HG03432 (cell line): Measurements from ENCODE around the gene PTPN20.
A peak's percentile ranks its signal among the peaks of the same experiment; 100 is the strongest.

Experiments
- ATAC-seq: cut with Tn5 transposase; IDR thresholded peaks from one replicate; pipeline ENCODE4 v1.9.1; 2021; ENCODE audit warnings: mild to moderate bottlenecking, moderate library complexity; ENCODE audit not compliant: unreplicated experiment

The PTPN20 gene

GRCh38 chr10:47019155-47020145, 108.2 kb downstream of the PTPN20 start:
- ATAC-seq, result no peak

DNA sequence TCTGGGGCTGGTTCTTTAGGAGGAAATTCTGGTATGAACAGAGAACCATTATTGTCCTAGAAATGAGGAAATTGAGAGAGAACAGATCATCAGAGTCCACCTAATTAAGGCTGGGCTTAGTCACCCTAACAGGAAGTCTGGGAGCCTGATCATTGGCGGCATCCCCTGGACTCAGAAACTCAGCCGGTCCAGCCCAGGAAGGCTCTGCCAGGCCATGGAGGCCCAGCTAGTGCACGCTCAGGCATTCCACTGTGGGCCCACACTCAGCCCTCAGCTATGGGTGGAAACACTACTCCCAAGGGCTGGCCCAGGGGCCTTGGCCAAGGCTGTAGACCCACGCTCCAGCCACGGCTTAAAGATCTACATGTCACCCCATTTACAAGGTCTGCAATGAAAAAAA, 109.2 kb downstream of the PTPN20 start:
- no peak for ATAC-seq

DNA sequence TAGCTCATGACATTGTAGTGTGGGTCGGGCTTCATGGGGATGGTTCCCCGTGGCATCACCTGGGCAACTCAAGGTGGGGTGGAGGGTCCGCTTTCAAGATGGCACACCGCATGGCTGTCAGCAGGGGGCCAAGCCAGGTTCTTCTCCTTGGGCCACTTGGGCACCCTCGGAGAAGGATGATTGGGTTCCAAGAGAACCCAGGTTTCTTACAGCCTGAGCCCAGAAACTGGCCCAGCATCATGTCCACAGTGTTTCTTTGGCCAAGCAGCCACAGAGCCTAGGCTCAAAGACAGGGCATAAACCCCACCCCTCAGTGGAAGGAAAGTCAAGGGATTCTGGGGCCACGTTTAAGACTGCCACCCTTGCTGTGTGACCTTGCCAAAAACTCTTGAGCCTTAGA, 110.6 kb downstream of the PTPN20 start:
- ATAC-seq, result no peak

DNA sequence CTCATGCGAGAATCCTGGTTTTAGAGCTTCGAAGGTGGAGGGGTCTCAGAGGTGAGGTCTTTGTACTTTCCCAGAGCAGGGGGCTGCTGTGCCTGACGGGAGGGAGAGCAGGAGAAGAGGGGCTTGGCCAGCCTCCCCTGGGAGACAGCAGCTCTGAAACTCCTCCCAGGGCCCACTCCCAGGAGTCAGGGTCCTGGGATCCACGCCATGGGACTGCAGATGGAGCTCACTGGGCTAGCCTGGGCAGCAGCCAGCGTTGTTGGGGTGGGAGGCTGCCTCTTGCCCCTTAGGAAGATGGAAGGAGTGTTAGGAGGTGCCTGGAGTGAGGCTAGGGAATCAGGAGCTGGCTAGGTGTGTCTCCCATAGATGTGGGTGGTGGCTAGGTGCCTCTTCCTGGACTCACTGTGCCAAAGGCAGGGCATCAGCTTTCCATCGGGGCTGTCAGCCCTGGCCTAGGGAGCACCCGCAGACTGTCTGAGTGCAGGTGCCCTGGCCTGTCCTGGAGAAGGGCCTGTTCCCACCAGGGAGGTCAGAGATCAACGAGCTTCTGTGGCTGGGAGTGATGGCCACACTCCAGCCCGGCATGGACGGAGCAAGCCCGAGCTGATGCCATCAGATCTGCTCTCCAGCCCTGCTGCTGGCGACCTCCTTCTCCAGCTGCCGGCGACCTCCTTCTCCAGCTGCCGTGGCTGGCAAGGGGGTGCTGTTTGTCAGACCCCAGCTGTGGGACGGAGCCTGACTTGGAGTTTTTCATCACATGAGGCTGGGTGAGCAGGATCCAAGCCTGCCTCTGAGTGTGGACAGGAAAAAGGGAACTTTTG, 111.3 kb downstream of the PTPN20 start:
- ATAC-seq, result no peak

DNA sequence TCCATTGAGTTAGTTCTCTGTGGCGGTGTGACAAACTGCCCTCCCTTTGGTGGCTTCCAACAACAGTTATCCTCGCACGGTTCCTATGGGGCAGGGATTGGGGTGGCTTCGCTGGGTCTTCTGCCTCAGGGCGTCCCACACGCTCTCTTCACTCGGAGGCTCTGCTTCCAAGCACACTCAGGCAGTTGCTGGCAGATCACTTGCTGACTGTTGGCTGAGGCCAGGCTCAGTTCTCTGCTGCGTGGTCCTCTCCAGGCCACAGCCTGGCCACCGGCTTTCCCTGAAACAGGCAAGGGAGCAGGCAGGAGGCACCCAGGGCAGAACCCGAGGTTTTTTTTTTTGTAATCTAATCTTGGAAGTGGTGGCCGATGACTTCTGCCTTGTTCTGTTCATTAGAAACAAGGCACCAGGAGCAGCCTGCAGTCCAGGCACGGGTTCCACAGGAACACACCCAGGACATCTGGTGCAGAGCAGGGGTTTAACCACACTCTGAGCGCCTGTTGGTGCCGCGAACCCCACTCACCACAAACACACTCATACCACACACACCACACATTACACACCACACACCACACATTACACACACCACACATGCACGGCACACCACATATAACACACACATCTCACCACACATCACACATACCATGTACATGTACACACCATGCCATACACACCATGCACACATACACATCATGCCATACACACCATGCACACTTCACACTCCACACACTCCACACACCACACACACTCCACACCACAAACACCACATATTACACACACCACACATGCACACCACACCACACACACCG, 112.2 kb downstream of the PTPN20 start:
- no peak for ATAC-seq

- ATAC-seq, result no peak
These were observed 112.8 kb downstream of the PTPN20 start for GRCh38 chr10:47024046-47024322.

- ATAC-seq, result peak; percentile 80
These were observed 113.4 kb downstream of the PTPN20 start for GRCh38 chr10:47024399-47025252.

DNA sequence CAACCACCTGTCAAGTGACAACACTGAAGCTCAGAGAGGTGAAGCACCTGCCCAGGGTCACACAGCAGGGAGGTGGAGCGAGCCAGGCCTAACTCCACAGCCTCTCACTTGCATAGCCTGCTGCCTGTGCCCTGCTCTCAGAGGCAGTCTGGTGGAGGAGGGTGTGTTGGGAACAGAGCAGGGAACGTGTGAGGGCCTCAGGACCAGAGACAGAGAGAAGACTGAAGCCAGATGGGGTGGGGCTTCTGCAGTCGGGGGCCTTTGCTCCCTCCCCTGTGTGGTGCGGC, 114.0 kb downstream of the PTPN20 start:
- no peak for ATAC-seq

DNA sequence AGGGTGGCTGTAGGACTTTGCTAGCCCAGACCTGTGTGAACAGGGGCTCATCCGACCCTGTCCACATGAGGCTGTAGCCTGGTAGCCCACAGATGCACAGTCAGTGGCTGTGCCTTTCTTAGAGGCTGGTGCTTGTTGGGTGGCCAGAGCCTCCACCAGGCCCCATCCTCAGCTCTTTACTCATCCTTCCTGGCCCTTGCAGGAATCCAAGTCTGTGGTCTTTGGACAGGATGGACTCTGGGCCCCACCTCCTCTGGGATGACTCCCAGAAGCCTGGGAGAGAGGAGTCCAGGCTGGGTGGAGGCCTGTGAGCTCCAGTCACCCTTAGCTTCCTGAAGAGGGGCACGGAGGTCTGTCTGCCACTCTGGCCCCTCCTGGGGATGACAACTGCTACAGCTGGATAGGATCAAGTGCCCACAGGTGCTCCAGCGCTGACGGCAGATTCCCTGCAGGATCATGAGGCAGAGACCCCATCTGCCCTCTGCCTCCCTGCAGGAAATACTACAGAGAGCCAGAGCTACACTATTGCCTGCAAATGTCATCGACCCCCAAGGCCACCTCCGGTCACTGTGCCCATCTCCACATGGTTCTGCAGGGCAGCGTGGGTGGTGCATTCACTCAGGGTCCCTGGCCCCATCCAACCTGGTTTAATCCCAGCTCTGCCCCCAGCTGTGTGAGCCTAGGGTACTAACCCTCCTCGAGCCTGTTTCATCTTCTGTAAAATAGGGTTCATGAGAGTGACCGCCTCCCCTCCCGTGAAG, 114.5 kb downstream of the PTPN20 start:
- ATAC-seq, result no peak

GRCh38 chr10:47026301-47027107, 115.3 kb downstream of the PTPN20 start:
- ATAC-seq, result no peak

- no peak for ATAC-seq
These were observed 116.0 kb downstream of the PTPN20 start for GRCh38 chr10:47027108-47027783.

- no peak for ATAC-seq
These were observed 116.6 kb downstream of the PTPN20 start for GRCh38 chr10:47027784-47028260.

DNA sequence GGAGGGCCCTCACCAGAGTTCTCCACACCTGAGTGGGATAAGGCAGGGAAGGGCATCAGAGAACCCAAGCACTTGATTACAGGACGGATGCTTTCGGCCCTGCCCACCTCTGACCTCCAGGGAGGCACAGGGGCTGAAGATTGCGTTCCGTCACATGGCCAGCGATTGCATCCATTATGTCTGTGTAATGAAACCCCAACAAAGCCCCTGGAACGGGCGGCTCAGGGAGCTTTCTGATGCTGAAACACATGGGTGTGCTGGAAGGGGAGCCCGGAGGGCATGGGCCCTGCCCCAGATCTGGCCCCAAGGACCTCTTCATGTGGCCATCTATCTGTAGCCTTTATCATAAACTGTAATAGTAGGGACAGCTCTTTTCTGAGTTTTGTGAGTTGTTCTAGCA, 117.2 kb downstream of the PTPN20 start:
- ATAC-seq, result no peak

GRCh38 chr10:47029181-47030009, 118.2 kb downstream of the PTPN20 start:
- ATAC-seq, result no peak

GRCh38 chr10:47030191-47030703, 119.0 kb downstream of the PTPN20 start:
- ATAC-seq, result no peak

- no peak for ATAC-seq
These were observed 120.1 kb downstream of the PTPN20 start for GRCh38 chr10:47031211-47031900.
